Nephron (organoid): ENCODE data around the gene RAB40B.
"Not testable (repeated sequence)": the region's sequence is repeated elsewhere in the genome, so short reads cannot be mapped to it uniquely, and the experiment has no call there.

Experiments used
- H3K27ac Mint-ChIP-seq, 3 experiments: 2 replicates each; pipeline ENCODE4 v1.8.0; 2020; ENCODE audit warnings: mixed read lengths in 3 of 3, mild to moderate bottlenecking in 2 of 3, moderate library complexity in 1 of 3
- H3K27me3 Mint-ChIP-seq: 2 replicates; pipeline ENCODE4 v1.8.0; 2021; ENCODE audit warnings: low read depth, mild to moderate bottlenecking, moderate library complexity, mixed read lengths
- H3K36me3 Mint-ChIP-seq: 2 replicates; pipeline ENCODE4 v1.8.0; 2020; ENCODE audit warnings: low read depth, mixed read lengths
- H3K4me1 Mint-ChIP-seq: 2 replicates; pipeline ENCODE4 v1.8.0; 2020; ENCODE audit warnings: mixed read lengths
- H3K4me3 Mint-ChIP-seq, 3 experiments: 2 replicates each; pipeline ENCODE4 v1.8.0; 2020; ENCODE audit warnings: mild to moderate bottlenecking in 3 of 3, mixed read lengths in 3 of 3, moderate library complexity in 2 of 3
- H3K9me3 Mint-ChIP-seq: 2 replicates; pipeline ENCODE4 v1.8.0; 2020; ENCODE audit warnings: mixed read lengths
- TF ChIP-seq, protein P1 (sequence below), 3 experiments: fragments of 200-600 bp; sonication (generic); IDR thresholded peaks; one replicate each; pipeline ENCODE4 v1.5.0; 2021; ENCODE audit warnings: antibody characterized with exemption in 3 of 3; ENCODE audit not compliant: unreplicated experiment in 3 of 3

The RAB40B gene

DNA sequence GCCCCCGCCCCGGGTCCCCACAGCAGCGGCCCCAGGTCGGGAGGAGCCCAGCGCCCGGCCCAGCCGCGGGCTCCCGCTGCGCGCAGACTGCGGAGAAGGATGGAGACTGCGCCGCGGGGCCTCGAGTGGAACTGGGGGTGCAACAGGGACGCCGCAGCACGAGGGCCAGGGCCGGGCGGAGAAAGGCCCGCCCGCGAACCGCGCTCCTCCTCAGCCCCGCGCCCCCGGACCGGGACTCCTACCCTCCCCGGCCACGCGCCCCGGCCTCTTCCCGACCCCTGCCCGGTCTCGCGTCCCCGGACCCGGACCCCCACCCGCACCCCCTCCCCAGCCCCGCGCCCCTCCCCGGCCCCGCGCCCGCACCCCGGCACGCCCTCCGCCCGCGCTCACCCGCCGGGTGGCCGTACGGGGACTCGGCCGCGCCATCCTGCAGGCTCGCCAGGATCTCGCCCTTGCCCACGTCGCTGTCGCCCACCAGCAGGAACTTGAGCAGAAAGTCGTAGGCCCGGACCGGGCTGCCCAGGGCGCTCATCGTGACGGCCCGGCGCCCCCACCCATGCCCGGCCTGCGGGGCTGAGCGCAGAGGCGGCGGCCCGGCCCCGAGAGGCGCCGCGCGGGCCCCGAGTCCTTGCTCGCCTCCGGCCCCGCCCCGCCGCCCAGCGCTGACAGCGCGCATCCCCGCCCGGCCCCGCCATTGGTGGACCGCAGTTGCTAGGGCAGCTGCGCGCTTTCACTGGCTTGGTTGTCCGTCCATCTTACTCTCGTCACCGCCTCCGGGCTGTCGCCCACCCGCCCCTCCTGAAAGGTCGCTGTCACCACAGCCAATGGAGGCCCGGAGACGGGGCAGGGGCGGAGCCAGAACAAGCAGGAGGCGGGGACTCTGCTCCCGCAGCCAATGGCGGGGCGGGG, at the start of gene RAB40B:
RAB40B (minus strand) TSS at position 634 of the 909 bp plus-strand sequence; CDS start at position 532, 102 bp downstream.
- Mint-ChIP-seq H3K36me3 (peaks cover 20% of the 10 kb centered on the region), H3K27me3 (peaks cover 4% of the 10 kb centered on the region), H3K9me3 (peaks cover 14% of the 10 kb centered on the region), H3K27ac (peak within 1 kb of the TSS in 1 of 3 experiments; percentile 23), H3K4me1 (peaks cover 19% of the 10 kb centered on the region), H3K4me3 (peak within 1 kb of the TSS; percentile 91 to 97 (median 97))
- TF ChIP-seq, protein P1, sequence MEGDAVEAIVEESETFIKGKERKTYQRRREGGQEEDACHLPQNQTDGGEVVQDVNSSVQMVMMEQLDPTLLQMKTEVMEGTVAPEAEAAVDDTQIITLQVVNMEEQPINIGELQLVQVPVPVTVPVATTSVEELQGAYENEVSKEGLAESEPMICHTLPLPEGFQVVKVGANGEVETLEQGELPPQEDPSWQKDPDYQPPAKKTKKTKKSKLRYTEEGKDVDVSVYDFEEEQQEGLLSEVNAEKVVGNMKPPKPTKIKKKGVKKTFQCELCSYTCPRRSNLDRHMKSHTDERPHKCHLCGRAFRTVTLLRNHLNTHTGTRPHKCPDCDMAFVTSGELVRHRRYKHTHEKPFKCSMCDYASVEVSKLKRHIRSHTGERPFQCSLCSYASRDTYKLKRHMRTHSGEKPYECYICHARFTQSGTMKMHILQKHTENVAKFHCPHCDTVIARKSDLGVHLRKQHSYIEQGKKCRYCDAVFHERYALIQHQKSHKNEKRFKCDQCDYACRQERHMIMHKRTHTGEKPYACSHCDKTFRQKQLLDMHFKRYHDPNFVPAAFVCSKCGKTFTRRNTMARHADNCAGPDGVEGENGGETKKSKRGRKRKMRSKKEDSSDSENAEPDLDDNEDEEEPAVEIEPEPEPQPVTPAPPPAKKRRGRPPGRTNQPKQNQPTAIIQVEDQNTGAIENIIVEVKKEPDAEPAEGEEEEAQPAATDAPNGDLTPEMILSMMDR (IDR thresholded peaks at IDR 0.05; ENCODE audit: unreplicated experiment in 3 of 3), result no peak

DNA sequence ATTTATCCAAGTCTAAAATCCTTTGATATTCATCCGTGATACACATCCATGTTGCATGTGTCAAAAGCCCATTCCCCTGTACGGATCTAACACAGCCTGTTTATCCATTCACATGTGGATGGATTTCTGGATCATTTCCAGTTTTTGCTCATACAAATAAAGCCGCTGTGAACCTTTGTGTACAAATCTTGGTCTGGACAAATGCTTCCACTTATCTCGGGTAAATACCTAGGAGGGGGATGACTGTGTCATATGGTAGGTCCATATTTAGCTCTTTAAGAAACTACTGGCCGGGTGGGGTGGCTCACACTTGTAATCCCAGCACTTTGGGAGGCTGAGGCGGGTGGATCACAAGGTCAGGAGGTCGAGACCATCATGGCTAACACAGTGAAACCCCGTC, 47.0 kb upstream of the RAB40B start:
- H3K27ac Mint-ChIP-seq, result no peak overlapping the region
- TF ChIP-seq, protein P1 (IDR thresholded peaks at IDR 0.05; ENCODE audit: unreplicated experiment in 3 of 3), result no peak
- peaks cover 47% of the 10 kb centered on the region for H3K9me3 Mint-ChIP-seq
- no peak overlapping the region for H3K4me3 Mint-ChIP-seq
- H3K4me1 Mint-ChIP-seq, result no peaks in the 10 kb centered on the region
- H3K36me3 Mint-ChIP-seq, result peaks cover 69% of the 10 kb centered on the region
- peaks cover 6% of the 10 kb centered on the region for H3K27me3 Mint-ChIP-seq

GRCh38 chr17:82744736-82745135, 46.2 kb upstream of the RAB40B start:
- not testable (repeated sequence) for H3K27me3 Mint-ChIP-seq, H3K27ac Mint-ChIP-seq, H3K4me3 Mint-ChIP-seq, H3K4me1 Mint-ChIP-seq
- H3K36me3 Mint-ChIP-seq, result peaks cover 77% of the 10 kb centered on the region
- H3K9me3 Mint-ChIP-seq, result peaks cover 50% of the 10 kb centered on the region

GRCh38 chr17:82743344-82744219, 45.1 kb upstream of the RAB40B start:
- peaks cover 78% of the 10 kb centered on the region for H3K36me3 Mint-ChIP-seq
- no peaks in the 10 kb centered on the region for H3K4me1 Mint-ChIP-seq
- peaks cover 49% of the 10 kb centered on the region for H3K9me3 Mint-ChIP-seq
- no peaks in the 10 kb centered on the region for H3K27me3 Mint-ChIP-seq
- H3K4me3 Mint-ChIP-seq, result no peak overlapping the region
- no peak overlapping the region for H3K27ac Mint-ChIP-seq
- TF ChIP-seq, protein P1 (IDR thresholded peaks at IDR 0.05; ENCODE audit: unreplicated experiment in 3 of 3), result no peak

DNA sequence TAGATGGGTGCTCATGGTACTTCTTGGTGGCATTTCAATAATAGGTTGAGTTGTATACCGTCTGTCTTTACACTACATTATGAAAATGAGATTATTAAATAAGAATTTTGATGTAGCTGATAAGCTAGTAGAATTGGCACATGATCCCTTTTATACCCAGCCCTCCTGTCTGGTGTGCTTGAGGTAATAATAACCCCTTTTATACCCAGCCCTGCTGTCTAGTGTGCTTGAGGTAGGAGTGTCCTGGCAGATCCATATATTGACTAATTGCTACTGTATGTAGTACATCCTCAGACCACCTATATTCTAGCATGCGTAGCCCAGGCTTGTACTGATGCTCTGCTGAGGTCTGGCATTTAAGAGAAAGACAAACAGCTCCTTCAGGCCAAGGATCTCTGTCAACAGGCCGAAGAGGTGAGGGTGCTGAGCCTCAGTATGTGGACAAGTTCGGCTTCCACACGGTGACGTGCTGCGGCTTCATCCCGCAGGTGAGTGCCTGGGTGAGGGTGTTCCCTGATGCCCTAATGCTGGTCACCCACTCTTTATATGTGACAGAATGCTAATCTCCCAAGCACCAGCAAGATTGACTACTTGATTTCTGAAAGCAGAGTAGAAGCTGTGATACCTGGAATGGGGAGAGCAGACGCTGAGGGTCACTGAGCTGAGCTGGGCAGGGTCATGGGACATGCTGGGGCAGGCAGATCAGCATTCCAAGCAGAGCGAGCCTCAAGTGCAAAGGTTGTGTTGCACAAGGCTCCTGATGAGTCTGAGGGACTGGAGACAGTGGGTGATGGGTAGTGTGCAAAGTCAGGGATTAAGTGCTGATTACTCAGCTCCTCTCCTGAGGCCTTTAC, 42.6 kb upstream of the RAB40B start:
- no peak overlapping the region for H3K4me3 Mint-ChIP-seq
- H3K36me3 Mint-ChIP-seq, result peaks cover 67% of the 10 kb centered on the region
- no peaks in the 10 kb centered on the region for H3K4me1 Mint-ChIP-seq
- H3K27me3 Mint-ChIP-seq, result no peaks in the 10 kb centered on the region
- H3K27ac Mint-ChIP-seq, result no peak overlapping the region
- TF ChIP-seq, protein P1 (IDR thresholded peaks at IDR 0.05; ENCODE audit: unreplicated experiment in 3 of 3), result no peak
- H3K9me3 Mint-ChIP-seq, result peaks cover 37% of the 10 kb centered on the region
